Naive B cell (primary cell): ENCODE results near the gene NAP1L4. TPM values are rescaled to one million over a fixed set of nuclear protein-coding genes. Genes with fewer than 3 reads are reported as not detected.
A peak's percentile ranks its signal among the peaks of the same experiment; 100 is the strongest.
"Not testable (repeated sequence)": the region's sequence is repeated elsewhere in the genome, so short reads cannot be mapped to it uniquely, and the experiment has no call there.

Source experiments
- ATAC-seq, 2 donors: fragments of 150-1000 bp; cut with Tn5 transposase; 2 replicates each; pipeline ENCODE4 v1.10.0; 2021; ENCODE audit warnings: low read depth in 2 of 2, mild to moderate bottlenecking in 2 of 2, moderate library complexity in 2 of 2
- DNase-seq: peaks from one replicate; pipeline ENCODE4 v3.0.0; 2022
- H3K27ac Mint-ChIP-seq, 6 donors: one replicate each; pipeline ENCODE4 v1.8.0; 2020 to 2022; ENCODE audit warnings: mild to moderate bottlenecking in 6 of 6, mixed read lengths in 6 of 6, moderate library complexity in 5 of 6, inconsistent platforms in 2 of 6
- H3K27me3 Mint-ChIP-seq, 3 donors: one replicate each; pipeline ENCODE4 v1.8.0; 2021 to 2022; ENCODE audit warnings: mixed read lengths in 3 of 3, mild to moderate bottlenecking in 1 of 3
- H3K36me3 Mint-ChIP-seq, 2 donors: one replicate each; pipeline ENCODE4 v1.8.0; 2020 to 2022; ENCODE audit warnings: mixed read lengths in 2 of 2, inconsistent platforms in 1 of 2, mild to moderate bottlenecking in 1 of 2
- H3K4me1 Mint-ChIP-seq, 3 donors: one replicate each; pipeline ENCODE4 v1.8.0; 2020 to 2022; ENCODE audit warnings: mixed read lengths in 3 of 3, inconsistent platforms in 1 of 3, mild to moderate bottlenecking in 1 of 3, moderate library complexity in 1 of 3
- H3K4me3 Mint-ChIP-seq, 8 donors: one replicate each; pipeline ENCODE4 v1.8.0; 2020 to 2022; ENCODE audit warnings: mild to moderate bottlenecking in 8 of 8, mixed read lengths in 8 of 8, moderate library complexity in 8 of 8, inconsistent platforms in 2 of 8
- H3K9me3 Mint-ChIP-seq, 7 donors: one replicate each; pipeline ENCODE4 v1.8.0; 2020 to 2022; ENCODE audit warnings: mixed read lengths in 7 of 7, mild to moderate bottlenecking in 5 of 7, inconsistent platforms in 2 of 7, moderate library complexity in 1 of 7
- polyA plus RNA-seq, 6 donors: library from polyadenylated mRNA; unstranded; fragments of 300-500 nt; fragmentation: Illumina TruSeq; gene quantifications; one replicate each; pipeline ENCODE4 v1.2.3, GENCODE V29; 2021; ENCODE audit warnings: low read depth in 6 of 6

Gene NAP1L4
- polyA plus RNA-seq, 6 donors from 2014 or later: 57.8 to 78.2 (median 65.1) TPM

DNA sequence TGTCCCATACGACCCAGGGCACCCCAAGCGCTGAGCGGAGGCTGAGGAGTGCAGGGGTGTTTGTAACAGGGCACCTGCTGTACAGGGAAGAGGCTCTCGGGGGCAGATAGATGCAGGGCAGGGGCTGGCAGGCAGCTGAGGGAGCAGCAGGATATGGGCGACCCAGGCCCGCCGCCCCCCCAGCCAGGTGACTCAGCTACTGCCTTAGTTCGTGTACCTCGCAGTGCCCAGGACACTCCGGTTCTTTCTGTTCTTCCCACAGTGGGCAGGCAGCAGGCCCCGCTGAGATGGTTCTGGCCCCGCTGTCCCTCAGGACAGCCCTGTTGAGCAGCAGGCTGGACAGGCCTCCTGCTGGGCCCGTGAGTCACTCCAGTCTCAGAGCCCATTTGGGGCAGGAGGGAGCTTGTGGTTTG, 79.1 kb downstream of the NAP1L4 start:
- H3K4me3 Mint-ChIP-seq: no peak overlapping the region
- H3K9me3 Mint-ChIP-seq: no peaks in the 10 kb centered on the region
- ATAC-seq: no peak

DNA sequence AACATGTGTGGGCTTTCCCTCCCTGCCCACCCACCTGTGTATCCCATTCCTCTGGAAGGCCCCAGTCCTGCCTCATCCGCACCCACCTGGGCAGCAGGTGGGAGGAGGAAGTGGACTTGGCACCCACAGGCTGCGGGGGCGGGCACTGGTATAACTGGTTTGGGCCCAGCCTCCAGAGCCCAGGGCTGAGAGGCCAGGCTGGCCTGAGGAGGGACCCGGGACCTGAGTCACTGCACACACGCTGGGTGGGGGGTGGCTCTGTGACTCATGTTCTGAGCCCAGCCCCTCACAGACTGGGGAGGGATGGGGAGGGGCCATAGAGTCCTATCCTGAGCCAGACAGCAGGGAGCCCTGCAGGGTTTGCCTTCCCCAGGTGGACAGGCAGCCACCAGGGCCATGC, 79.6 kb downstream of the NAP1L4 start:
- no peaks in the 10 kb centered on the region for H3K36me3 Mint-ChIP-seq
- H3K4me1 Mint-ChIP-seq: peaks cover 17 to 20% (median 17%) of the 10 kb centered on the region in 3 donors
- H3K27ac Mint-ChIP-seq: no peak overlapping the region
- no peaks in the 10 kb centered on the region for H3K9me3 Mint-ChIP-seq
- ATAC-seq (no peak), DNase-seq (no peak)
- peaks cover 0 to 29% (median 4%) of the 10 kb centered on the region in 3 donors for H3K27me3 Mint-ChIP-seq
- H3K4me3 Mint-ChIP-seq: no peak overlapping the region

More for the DNA sequence above, 79.1 kb downstream of the NAP1L4 start:
- Mint-ChIP-seq H3K27me3 (peaks cover 0 to 27% (median 4%) of the 10 kb centered on the region in 3 donors), H3K36me3 (no peaks in the 10 kb centered on the region), H3K4me1 (peaks cover 17 to 20% (median 17%) of the 10 kb centered on the region in 3 donors), H3K27ac (no peak overlapping the region)
- DNase-seq: no peak

DNA sequence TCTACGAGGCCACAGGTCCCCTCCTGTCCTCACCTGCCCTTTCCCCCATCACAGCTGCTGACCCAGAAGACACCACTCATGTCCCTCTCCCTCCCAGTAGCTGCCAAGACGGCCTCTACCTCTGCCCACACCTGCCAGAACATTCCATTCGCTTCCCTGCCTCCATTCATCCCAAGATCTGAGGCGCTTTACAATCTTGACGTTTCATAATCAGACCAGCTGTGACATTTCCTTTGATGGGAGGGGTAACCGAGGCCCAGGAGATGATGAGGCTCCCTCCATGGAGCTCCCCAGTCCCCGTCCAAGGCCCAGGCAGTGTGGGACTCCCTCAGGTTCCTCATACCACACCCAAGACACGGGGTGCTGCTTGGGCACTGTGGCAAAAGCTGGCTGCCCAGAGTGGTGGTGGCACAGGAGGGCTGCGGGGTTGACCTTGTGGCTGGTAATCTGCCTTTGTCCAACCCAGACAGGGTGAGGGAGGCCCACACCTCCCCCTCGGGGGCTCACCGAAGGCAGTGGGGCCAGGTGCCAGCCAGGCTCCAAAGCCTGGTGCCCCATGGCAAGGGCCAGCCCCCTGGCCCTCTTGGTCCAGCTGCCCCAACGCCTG, 80.2 kb downstream of the NAP1L4 start:
- DNase-seq: no peak
- Mint-ChIP-seq H3K36me3 (no peaks in the 10 kb centered on the region), H3K9me3 (peaks cover 0 to 3% (median 0%) of the 10 kb centered on the region in 7 donors), H3K27ac (no peak overlapping the region), H3K4me3 (no peak overlapping the region), H3K27me3 (peaks cover 0 to 33% (median 4%) of the 10 kb centered on the region in 3 donors), H3K4me1 (peaks cover 17 to 20% (median 17%) of the 10 kb centered on the region in 3 donors)
- ATAC-seq: no peak

DNA sequence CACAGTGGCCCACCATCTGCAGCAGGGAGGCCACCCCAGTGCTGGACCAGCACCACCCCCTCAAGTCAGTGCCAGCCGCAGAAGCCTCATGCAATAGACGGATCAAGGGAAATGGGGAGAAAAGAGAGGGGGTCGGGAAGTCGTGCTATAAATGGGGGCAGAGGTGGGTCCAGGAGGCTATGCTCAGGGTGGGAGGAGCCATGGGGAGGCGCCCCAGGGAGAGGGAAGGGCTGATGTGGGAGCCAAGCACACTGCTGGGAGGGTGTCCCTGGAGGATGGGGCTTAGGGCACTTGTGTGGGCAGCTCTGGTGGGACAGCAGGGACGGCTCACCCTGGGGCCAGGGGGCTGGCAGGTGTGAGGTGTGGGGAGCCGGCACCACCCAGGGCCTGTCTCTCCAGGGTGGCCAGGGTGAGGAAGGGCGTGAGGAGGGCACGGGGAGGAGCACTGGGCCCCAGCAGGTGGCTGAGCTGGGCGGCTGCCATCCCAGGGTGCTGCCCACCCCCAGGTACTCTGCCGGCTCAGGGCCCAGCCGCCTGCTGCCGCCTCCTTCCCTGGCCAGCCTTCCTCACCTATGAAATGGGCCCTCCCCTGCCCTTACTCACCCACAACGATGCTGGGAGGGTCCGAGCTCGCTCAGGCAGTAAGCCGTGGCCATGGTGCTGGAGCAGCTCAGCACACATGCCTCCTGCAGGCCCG, 80.9 kb downstream of the NAP1L4 start:
- Mint-ChIP-seq H3K4me1 (peaks cover 17 to 20% (median 17%) of the 10 kb centered on the region in 3 donors), H3K36me3 (no peaks in the 10 kb centered on the region), H3K4me3 (no peak overlapping the region), H3K27me3 (peaks cover 0 to 33% (median 4%) of the 10 kb centered on the region in 3 donors), H3K27ac (no peak overlapping the region), H3K9me3 (peaks cover 0 to 3% (median 0%) of the 10 kb centered on the region in 7 donors)
- no peak for DNase-seq
- ATAC-seq: no peak

DNA sequence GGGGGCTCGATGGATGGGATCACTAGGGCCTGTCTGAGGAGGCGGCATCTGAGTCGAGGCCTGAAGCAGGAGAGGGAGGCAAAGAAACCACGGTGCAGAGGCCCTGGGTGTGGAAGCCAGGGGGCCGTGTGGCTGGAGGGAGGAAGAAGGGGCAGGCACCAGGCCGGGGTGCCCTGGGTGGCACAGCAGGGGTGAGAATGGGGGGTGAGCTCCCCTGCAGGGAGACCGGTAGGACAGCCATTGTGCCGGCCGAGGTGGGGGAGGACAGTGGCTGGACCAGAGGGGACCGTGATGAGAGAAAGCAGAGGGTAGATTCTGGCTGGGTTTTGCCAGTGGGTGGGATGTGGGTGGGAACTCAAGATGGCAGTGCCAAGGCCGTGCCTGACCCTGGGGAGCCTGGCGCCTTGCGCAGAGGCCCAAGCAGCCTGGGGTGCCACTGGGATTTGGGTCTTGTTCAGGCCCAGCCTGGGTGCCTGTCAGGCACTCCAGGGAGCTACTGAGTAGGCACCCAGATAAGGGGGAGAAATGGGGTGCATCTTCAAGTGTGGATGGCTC, 81.7 kb downstream of the NAP1L4 start:
- no peak for ATAC-seq
- Mint-ChIP-seq H3K36me3 (peaks cover 0 to 6% of the 10 kb centered on the region in 2 donors), H3K4me1 (peaks cover 17 to 20% (median 17%) of the 10 kb centered on the region in 3 donors), H3K9me3 (peaks cover 0 to 5% (median 3%) of the 10 kb centered on the region in 7 donors), H3K27ac (peak overlapping the region in 1 of 6 donors; percentile 62), H3K4me3 (no peak overlapping the region), H3K27me3 (peaks cover 0 to 39% (median 4%) of the 10 kb centered on the region in 3 donors)
- DNase-seq: no peak

DNA sequence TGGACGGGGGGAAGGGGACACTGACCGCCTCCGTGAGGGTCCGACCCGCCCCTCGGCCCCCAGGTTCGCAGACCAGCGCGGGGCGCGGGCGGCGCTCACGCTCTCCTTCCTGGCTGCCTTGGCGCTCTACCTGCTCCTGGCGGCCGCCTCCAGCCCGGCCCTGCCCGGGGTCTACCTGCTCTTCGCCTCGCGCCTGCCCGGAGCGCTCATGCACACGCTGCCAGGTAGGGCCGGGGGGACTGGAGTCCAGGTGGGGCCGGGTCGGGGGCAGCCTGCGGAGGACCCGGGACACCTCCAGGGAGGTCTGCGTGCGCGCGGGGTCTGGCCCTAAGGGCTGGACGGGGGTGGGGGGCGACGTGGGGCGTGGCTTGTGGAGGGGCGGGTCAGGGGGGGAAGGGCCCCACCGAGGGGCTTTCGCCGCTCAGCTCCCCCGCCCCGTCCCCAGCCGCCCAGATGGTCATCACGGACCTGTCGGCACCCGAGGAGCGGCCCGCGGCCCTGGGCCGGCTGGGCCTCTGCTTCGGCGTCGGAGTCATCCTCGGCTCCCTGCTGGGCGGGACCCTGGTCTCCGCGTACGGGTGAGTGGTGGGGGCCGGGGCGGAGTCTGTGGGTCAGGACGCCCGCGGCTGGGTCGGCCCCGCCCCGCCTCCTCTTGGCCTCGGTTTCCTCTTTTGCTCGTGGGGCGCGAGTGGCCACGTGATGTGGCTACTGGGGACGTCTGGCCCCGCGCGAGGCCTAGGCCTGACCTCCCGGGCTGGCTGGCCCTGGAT, 82.8 kb downstream of the NAP1L4 start:
- ATAC-seq (no peak), DNase-seq (no peak)
- H3K9me3 Mint-ChIP-seq: peaks cover 0 to 10% (median 6%) of the 10 kb centered on the region in 7 donors
- H3K27me3 Mint-ChIP-seq: peaks cover 4 to 50% (median 8%) of the 10 kb centered on the region in 3 donors
- no peak overlapping the region for H3K4me3 Mint-ChIP-seq
- no peak overlapping the region for H3K27ac Mint-ChIP-seq
- peaks cover 0 to 17% of the 10 kb centered on the region in 2 donors for H3K36me3 Mint-ChIP-seq
- H3K4me1 Mint-ChIP-seq: peaks cover 12 to 22% (median 14%) of the 10 kb centered on the region in 3 donors

DNA sequence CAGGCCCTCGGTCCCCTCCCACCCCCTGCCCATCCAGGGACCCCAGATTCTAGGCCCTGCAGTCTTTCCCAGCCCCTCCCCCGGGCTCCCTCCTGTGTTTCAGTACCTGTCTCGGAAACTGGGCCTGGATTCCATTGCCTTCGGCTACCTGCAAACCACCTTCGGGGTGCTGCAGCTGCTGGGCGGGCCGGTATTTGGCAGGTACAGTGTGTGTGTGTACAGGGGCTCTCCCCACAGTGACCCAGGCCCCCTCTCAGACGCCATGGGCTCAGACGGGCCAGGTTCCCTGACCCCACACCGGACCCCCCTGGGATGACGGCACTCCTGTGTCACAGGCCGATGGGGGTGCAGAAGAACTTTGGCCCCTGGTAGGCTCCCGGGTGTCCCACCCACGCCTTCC, 84.0 kb downstream of the NAP1L4 start:
- peaks cover 4 to 60% (median 8%) of the 10 kb centered on the region in 3 donors for H3K27me3 Mint-ChIP-seq
- ATAC-seq: no peak
- H3K27ac Mint-ChIP-seq: no peak overlapping the region
- peaks cover 0 to 17% of the 10 kb centered on the region in 2 donors for H3K36me3 Mint-ChIP-seq
- no peak overlapping the region for H3K4me3 Mint-ChIP-seq
- peaks cover 2 to 17% (median 10%) of the 10 kb centered on the region in 3 donors for H3K4me1 Mint-ChIP-seq
- no peak for DNase-seq
- peaks cover 0 to 10% (median 6%) of the 10 kb centered on the region in 7 donors for H3K9me3 Mint-ChIP-seq

DNA sequence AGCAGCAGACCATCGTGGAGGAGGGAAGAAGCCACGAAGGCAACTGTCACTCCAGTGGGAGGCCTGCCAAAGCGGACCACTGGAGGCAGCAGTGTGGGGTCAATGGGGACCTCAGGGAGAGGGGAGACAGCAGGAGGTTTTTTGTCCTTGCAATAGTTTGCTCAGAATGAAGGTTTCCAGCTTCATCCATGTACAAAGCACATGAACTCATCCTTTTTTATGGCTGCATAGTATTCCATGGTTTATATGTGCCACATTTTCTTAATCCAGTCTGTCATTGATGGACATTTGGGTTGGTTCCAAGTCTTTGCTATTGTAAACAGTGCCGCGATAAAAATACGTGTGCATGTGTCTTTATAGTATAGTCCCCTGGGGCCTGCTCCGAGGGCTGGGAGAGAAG, 86.8 kb downstream of the NAP1L4 start:
- not testable (repeated sequence) for H3K27ac Mint-ChIP-seq, H3K4me3 Mint-ChIP-seq
- peaks cover 0 to 17% of the 10 kb centered on the region in 2 donors for H3K36me3 Mint-ChIP-seq

DNA sequence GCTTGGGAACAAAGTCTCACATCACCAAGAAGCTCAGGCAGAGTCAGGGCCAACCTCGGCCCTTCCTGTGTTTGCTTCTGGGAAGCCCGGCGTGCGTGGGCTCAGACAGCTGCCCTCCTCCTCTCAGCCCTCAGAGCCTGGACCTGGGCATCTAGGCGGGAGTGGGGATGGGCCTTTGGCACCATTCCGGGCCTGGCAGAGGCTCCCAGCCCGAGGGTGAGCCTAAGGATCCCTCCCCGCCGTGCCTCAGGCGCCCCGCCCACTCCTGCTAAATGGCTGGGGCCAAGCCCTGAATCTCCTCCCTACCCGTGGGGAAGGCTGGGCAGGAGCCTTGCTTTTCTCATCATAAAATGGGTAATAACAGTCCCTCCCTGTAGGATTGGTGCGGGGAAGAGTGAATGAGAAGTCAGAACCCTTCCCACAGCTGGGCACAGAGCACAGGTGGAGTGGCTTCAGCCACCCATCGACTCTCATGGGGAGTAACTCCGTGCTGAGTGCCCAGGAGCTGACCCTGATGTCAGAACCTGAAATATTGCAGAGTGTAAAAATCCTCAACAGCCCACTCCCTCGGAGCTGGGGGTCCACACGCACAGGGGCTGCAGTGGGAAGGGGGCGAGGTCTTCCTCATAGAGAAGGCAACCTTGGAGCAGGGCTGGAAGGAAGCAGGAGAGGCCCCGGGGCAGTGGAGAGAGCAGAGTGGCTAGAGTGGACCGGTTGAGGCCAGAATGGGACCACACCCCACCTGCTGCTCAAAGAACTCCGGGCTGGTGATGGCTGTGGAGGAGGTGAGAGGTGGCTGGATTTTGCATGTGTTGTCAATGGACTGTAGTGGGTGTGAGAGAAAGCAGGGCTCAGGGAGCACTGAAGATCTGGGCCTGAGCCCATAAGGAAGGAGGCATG, 87.7 kb downstream of the NAP1L4 start:
- H3K36me3 Mint-ChIP-seq: peaks cover 0 to 17% of the 10 kb centered on the region in 2 donors
- DNase-seq (no peak), ATAC-seq (no peak)
- peaks cover 12 to 28% (median 12%) of the 10 kb centered on the region in 3 donors for H3K4me1 Mint-ChIP-seq
- H3K4me3 Mint-ChIP-seq: peak overlapping the region in 5 of 8 donors; percentile 40 to 77 (median 69)
- H3K27me3 Mint-ChIP-seq: peaks cover 0 to 49% (median 8%) of the 10 kb centered on the region in 3 donors
- no peak overlapping the region for H3K27ac Mint-ChIP-seq
- H3K9me3 Mint-ChIP-seq: peaks cover 0 to 10% (median 6%) of the 10 kb centered on the region in 7 donors

More for the DNA sequence above, 86.8 kb downstream of the NAP1L4 start:
- H3K4me1 Mint-ChIP-seq: peaks cover 8 to 23% (median 9%) of the 10 kb centered on the region in 3 donors
- H3K27me3 Mint-ChIP-seq: peaks cover 0 to 45% (median 8%) of the 10 kb centered on the region in 3 donors
- H3K9me3 Mint-ChIP-seq, DNase-seq, ATAC-seq: not testable (repeated sequence)

DNA sequence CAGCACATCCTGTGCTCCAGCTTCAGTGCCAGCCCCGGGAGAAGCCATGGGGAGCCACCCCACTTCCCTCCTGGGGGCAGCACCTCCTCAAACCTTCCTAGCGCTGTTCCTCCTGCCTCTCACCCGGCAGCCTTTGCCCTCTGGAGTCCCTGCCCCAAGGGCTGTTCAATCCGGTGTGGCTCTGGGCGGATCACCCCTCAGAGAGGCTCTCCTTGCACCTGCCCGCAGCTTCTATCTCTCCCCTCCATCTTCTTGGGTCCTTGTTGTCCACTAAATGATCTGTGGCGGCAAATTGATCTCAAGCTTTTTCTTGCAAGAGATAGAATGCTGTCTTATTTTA, 88.5 kb downstream of the NAP1L4 start:
- Mint-ChIP-seq H3K4me1 (peaks cover 16 to 30% (median 20%) of the 10 kb centered on the region in 3 donors), H3K36me3 (peaks cover 0 to 17% of the 10 kb centered on the region in 2 donors), H3K27me3 (peaks cover 0 to 55% (median 8%) of the 10 kb centered on the region in 3 donors), H3K4me3 (peak overlapping the region in 7 of 8 donors; percentile 55 to 90 (median 75)), H3K27ac (peak overlapping the region in 1 of 6 donors; percentile 8), H3K9me3 (peaks cover 0 to 10% (median 6%) of the 10 kb centered on the region in 7 donors)
- ATAC-seq (no peak), DNase-seq (no peak)

DNA sequence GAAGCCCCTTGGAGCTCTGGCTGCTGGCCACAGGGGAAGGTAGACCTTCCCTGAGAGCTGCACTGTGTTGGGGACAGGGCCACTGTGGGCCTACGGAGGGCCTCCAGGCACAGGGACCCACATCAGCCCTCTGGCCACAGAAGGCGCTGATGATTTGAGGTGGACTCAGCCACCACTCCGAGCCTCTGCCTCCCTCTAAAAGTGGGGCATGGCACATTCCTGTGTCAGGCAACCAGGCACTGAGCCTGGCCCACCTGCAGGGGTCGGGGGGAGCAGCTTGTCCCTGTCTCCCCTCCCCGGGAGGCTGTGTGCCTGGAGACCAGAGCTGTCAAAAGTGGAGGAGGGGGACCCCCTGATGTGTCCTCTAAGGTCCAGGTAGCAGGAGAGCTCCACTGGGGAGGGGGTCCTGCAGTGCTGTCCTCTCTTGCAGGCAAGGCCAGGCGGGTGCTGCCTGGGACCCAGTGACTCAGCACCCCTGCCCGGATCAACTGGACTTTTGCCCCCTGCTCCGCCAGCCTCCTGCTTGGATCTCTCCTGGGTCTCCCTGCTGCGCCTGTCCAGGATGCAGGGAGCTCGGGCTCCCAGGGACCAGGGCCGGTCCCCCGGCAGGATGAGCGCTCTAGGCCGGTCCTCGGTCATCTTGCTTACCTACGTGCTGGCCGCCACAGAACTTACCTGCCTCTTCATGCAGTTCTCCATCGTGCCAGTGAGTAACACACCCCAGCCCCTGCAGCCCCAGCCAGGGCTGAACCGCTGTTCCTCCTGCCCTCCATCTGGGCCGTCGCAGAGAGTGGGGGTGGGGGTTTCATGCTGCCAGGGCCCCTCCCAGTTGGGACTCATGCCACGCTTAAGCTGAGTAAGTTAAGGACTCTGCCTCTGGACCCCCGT, 89.1 kb downstream of the NAP1L4 start:
- Mint-ChIP-seq H3K4me1 (peaks cover 16 to 30% (median 23%) of the 10 kb centered on the region in 3 donors), H3K36me3 (peaks cover 0 to 17% of the 10 kb centered on the region in 2 donors), H3K27me3 (peaks cover 0 to 55% (median 8%) of the 10 kb centered on the region in 3 donors), H3K9me3 (peaks cover 0 to 10% (median 6%) of the 10 kb centered on the region in 7 donors), H3K4me3 (peak overlapping the region; percentile 68 to 90 (median 76)), H3K27ac (no peak overlapping the region)
- ATAC-seq (no peak), DNase-seq (no peak)
